Ecto neural progenitor cell (in vitro differentiated cells): Measurements from ENCODE around the gene DTNA.

Experiments
- DNase-seq: peaks from one replicate; pipeline ENCODE4 v3.0.0-alpha.2; 2018; ENCODE audit warnings: low spot score

Gene DTNA

GRCh38 chr18:34859496-34859895, 149.4 kb downstream of the DTNA start:
- DNase-seq: no peak

DNA sequence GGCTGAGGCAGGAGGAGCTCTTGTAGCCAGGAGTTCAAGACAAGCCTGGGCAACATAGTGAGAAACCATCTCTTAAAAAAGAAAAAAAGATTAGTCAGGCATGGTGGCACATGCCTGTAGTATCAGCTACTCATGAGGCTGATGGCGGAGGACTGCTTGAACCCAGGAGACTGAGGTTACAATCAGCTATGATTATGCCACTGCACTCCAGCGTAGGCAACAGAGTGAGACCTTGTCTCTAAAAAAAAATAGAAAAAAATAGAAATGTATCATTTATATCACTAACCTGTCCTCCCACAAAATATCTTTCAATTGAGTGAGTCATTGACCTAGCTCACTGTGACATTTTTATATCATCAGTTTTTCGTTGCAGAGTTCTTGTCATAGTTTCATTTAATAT, 152.5 kb downstream of the DTNA start:
- no peak for DNase-seq

GRCh38 chr18:34863702-34864101, 153.6 kb downstream of the DTNA start:
- no peak for DNase-seq

GRCh38 chr18:34864836-34865497, 154.9 kb downstream of the DTNA start:
- DNase-seq: no peak

DNA sequence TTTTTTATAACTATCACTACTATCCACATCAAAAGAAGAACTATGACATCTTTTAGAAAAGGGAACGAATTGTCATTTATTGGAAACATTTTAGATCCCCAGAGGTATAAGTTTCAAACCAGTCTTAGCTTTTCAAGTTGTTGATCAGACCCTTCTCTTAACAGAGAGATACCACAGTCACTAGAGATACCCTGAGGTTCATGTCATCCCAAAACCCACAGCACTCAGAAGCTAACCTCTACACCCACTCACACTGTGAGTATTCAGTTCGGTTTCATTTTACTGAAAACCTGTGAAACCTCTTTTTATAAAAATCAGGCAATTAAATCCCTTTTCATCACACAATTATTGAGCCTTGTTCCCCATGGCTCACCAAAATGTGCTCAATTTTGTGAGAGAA, 156.2 kb downstream of the DTNA start:
- no peak for DNase-seq

GRCh38 chr18:34866739-34867138, 156.6 kb downstream of the DTNA start:
- no peak for DNase-seq

DNA sequence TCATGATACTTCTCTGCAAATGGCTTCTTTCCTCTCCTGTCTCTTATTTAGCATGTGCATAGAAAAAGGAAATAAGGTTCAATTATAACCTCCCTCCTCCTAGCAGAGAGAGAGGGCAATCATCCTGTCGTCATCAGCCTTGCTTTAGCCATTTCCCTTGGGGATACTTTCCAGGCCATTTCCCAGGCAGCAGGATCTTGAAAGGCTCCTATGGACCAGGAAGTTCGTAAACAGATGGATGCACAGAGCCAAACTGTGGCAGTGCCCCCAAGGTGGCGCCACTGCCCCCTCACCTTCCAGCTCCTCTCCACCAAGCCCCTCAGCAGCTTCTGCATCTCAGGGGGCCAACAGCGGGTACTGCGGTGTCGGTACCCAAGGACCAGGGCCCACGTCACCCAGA, 157.4 kb downstream of the DTNA start:
- DNase-seq: peak; percentile 65

DNA sequence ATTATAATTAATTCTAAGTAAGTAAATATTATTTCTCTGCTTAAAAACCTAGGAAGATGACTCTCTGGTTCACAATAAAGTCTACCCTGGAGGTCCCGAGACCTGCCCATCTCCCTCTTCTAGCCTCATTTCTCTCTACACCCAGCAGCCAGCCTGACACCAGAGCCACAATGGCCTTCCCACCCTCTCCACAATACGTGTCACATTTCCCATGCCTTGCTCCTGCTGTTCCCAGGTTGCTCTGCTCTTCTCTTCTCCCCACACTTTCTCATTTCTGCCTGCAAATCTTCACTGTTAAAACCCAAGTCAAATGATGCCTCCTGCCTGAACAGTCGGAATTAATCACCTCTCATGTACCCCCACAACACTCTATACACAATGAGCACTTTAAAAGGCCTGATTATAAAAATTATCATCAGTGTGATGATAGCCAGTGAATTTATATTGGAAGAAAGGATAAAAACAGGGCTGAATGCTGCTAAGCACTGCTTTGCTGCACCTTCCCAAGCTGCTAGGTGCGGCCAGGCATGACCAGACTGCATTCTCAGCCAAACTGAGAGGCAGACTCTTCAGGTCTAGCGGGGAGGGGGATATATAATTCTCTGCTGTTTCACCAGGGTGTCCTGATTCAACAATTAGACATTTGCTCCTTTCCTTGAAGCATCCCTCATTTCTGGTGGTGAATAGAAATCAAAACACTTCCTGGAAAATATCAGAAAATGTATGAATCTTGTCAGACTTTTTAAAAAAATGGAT, 160.6 kb downstream of the DTNA start:
- no peak for DNase-seq

DNA sequence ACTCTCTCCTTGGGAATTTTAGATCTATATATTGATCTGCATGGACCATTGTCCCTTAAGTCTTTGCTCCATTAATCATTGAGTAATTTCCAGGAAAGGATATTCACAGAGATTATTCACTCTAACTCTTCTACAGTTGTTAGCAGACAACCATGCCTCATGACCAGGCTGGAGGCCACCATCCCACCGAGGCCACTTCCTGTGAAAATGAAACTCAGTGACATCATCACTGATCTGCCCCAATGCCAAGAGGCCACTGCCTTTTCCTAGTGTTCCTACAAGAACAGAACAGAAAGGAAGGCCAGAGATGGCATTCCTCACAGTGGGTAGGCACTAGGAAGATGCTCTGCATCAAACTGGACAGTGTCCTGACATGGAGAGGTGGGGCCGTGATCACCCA, 161.3 kb downstream of the DTNA start:
- DNase-seq: no peak

DNA sequence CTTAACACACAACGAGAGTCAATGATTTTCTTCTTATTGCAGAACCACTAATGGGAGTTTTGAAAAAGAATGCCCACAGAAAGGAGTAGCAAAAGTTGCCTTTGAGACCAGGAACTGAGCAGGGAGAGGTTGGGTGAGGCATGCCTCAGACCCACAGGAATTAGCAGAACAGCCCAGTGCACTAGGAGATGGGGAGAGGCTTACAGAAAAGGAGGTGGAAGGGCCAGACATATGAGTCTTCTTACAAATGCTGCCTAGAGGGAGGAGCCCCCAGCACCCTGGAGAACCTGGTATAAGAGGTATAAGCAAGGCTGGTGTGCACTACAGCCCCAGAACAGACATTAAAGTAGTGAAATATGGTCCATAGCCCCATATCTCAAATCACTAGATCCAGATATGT, 162.0 kb downstream of the DTNA start:
- DNase-seq: no peak

DNA sequence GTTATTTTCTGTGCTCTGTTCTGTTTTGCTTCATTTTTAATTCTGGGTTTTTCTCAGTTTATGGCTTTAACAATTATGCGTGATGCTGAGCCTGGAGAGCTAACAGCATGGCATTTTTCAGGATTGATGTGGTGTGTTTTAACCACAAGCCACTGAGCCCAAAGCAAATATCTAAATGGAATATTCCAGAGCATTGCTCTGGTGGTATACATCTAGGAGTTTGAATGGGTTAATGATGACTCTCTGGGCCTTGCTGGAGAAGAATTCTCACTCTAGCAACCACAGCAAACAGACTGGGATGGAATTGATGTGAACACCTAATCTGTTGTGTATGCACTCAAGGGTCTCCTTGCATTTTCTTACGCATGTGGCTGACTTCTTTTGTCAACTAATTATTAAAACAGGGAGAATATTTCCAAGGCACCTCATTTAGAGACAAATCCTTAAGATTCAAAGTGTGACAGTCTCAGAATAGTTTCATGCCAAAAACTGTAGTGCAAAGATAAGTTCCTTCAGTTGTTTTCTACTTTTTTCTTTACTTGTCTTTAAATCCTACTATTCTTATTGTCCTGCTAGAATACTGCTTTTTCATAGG, 164.0 kb downstream of the DTNA start:
- DNase-seq: no peak

DNA sequence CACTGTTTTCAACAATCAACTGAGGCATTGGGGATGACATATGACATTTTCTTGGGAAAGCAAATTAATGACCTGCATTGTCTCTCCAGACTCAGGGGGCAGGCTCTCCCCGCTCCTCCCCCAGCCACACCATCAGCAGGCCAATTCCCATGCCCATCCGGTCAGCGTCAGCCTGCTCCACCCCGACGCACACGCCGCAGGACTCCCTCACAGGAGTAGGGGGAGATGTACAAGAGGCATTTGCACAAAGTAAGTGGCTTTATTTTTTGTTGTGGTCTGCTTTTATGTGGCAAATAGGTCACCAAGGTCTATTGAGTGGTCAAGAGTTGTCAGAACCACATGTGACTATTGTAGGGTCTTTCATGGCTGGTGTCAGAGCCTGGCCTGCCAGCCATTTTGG, 165.1 kb downstream of the DTNA start:
- DNase-seq: no peak

- DNase-seq: no peak
Observed at GRCh38 chr18:34880403-34880802, 170.3 kb downstream of the DTNA start.

GRCh38 chr18:34880882-34881834, 171.1 kb downstream of the DTNA start:
- no peak for DNase-seq

GRCh38 chr18:34884436-34884835, 174.3 kb downstream of the DTNA start:
- DNase-seq: no peak

GRCh38 chr18:34886177-34886576, 176.1 kb downstream of the DTNA start:
- DNase-seq: no peak

- no peak for DNase-seq
Observed at GRCh38 chr18:34887881-34888580, 177.9 kb downstream of the DTNA start.

DNA sequence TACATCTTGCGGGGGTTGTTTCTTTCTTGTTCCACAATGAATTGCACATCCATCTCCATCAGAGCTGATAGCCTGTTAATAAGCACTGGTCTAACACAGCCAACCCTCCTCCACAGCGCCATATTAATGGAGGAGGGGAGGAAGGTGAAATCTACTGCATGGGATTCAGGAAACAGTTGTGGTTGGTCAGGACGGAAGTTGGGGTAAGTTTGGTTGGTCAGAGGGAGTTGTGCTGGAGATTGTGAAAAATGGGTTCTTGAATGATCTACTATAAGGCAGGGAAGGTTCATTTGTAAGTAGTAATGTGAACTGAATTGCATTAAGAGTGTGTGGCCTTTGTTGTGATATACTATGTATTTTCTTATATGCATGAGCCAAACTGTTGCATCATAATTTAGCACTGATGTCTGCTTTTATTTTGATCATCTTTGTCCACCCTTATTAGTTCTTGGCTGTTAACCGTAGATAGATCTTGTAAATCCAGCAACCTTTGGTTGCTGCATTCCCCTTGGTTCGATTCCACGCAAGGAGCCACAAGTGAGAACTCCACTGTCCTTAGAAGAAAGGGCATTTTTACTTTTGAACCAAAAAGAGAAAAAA, 180.5 kb downstream of the DTNA start:
- no peak for DNase-seq

DNA sequence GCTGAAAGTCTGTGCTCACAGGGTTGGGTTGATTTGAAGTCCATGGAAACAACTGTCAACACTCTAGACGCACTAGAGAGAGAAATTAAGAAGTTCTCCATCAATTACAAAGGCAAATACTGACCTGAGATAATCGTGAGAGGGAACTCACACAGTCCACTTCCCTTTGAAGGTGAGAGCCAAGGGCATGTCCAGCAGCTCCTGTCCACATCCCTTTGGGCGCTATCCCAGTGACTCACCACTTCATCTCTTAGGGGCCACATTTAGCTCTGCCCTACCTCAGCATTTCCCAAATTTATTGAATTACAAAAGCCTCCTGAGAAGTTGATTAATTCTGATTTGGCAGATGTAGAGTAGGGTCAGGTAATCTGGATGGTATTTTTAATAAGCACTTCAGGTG, 182.3 kb downstream of the DTNA start:
- no peak for DNase-seq

DNA sequence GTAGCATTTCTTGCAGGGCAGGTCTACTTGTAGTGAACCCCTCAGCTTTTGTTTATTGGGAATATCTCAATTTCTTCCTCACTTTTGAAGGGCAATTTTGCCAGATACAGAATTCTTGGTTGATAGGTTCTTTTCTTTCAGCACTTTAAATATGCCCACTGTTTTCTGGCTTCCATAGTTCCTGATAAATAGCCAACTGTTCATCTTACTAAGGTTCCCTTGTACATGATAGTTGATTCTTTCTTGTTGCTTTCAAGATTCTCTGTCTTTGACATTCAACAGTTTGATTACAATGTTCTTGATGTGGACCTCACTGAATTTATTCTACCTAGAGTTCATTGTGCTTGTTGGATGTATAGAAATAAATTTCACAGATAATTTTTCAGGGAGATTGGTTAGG, 183.1 kb downstream of the DTNA start:
- no peak for DNase-seq

GRCh38 chr18:34901299-34901698, 191.2 kb downstream of the DTNA start:
- no peak for DNase-seq
